Central memory CD8-positive, alpha-beta T cell (primary cell): ENCODE data around the gene RUFY1.
A peak's percentile ranks its signal among the peaks of the same experiment; 100 is the strongest.
"Not testable (repeated sequence)": the region's sequence is repeated elsewhere in the genome, so short reads cannot be mapped to it uniquely, and the experiment has no call there.

ENCODE experiments used
- ATAC-seq: fragments of 150-1000 bp; cut with Tn5 transposase; replicated peaks from 2 replicates; pipeline ENCODE4 v1.10.0; 2022; ENCODE audit warnings: mild to moderate bottlenecking, moderate FRiP score, moderate number of reproducible peaks; ENCODE audit not compliant: poor library complexity, severe bottlenecking; ENCODE audit errors: extremely low read depth
- DNase-seq, 2 donors: peaks; one replicate each; pipeline ENCODE4 v3.0.0; 2021; ENCODE audit warnings: low spot score in 2 of 2
- H3K27ac Mint-ChIP-seq: one replicate; pipeline ENCODE4 v1.8.0; 2022; ENCODE audit warnings: low read depth, mild to moderate bottlenecking, moderate library complexity, mixed read lengths
- H3K27me3 Mint-ChIP-seq: one replicate; pipeline ENCODE4 v1.8.0; 2022; ENCODE audit warnings: mixed read lengths
- H3K36me3 Mint-ChIP-seq: one replicate; pipeline ENCODE4 v1.8.0; 2022; ENCODE audit warnings: mild to moderate bottlenecking, moderate library complexity, mixed read lengths; ENCODE audit not compliant: insufficient read depth
- H3K4me1 Mint-ChIP-seq: one replicate; pipeline ENCODE4 v1.8.0; 2022; ENCODE audit warnings: mixed read lengths
- H3K4me3 Mint-ChIP-seq: one replicate; pipeline ENCODE4 v1.8.0; 2022; ENCODE audit warnings: mild to moderate bottlenecking, moderate library complexity, mixed read lengths
- H3K9me3 Mint-ChIP-seq: one replicate; pipeline ENCODE4 v1.8.0; 2022; ENCODE audit warnings: mixed read lengths

Gene RUFY1

DNA sequence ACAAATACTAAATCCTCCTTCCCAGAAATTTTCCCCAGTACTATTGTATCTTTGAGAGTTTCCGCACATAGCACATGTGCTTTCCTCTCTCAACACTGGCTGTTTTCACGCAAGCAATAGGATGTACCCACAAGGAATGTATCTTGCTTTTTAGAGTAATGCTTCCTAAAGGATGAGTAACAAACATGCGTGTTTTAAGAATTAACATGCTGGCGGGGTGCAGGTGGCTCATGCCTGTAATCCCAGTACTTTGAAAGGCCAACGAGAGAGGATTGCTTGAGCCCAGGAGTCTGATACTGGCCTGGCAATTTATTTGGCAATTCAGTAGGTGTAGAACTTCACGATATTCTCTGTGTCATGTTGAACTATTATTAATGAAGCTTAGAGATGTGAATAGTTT is 4.6 kb downstream of the RUFY1 start:
- H3K4me3 Mint-ChIP-seq, result no peak overlapping the region
- H3K27ac Mint-ChIP-seq, result no peak overlapping the region
- DNase-seq (no peak), ATAC-seq (no peak)
- H3K36me3 Mint-ChIP-seq, result peaks cover 19% of the 10 kb centered on the region
- no peaks in the 10 kb centered on the region for H3K27me3 Mint-ChIP-seq
- H3K4me1 Mint-ChIP-seq, result peaks cover 26% of the 10 kb centered on the region
- no peaks in the 10 kb centered on the region for H3K9me3 Mint-ChIP-seq

DNA sequence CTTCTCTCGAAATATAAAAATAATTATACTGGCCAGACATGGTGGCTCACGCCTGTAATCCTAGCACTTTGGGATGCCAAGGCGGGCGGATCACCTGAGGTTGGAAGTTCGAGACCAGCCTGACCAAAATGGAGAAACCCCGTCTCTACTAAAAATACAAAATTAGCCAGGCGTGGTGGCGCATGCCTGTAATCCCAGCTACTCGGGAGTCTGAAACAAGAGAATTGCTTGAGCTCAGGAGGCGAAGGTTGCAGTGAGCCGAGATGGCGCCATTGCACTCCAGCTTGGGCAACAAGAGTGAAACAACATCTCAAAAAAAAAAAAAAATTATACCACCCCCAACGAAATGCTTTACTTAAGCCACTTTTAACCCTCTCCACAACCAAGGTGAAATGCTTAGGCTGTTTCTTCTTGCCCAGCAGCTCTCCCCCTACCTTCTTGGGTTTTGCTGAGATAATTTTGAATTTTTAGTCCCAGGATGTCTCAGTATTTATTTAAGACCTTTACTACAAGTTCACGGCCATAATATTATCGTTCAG is 8.0 kb downstream of the RUFY1 start:
- peaks cover 31% of the 10 kb centered on the region for H3K36me3 Mint-ChIP-seq
- H3K27me3 Mint-ChIP-seq, H3K27ac Mint-ChIP-seq, H3K9me3 Mint-ChIP-seq, ATAC-seq, DNase-seq: not testable (repeated sequence)
- H3K4me3 Mint-ChIP-seq, result peak overlapping the region; percentile 86
- peaks cover 21% of the 10 kb centered on the region for H3K4me1 Mint-ChIP-seq

DNA sequence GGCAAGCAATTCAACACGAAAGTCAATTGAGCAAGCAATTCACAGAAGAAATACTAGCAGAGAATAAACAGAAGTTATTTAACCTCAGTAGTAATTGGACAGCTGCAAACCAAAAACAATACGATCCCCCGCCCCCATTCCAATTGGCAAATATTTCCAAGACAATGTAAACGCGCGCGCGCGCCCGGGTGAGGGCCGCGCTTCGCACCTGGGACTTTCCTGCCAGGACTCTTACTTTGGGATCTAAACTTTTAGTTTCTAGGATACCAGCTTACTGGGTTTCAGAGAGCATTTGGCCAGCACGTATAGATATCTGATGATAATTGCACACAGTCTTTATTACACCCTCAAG is 8.6 kb downstream of the RUFY1 start:
- Mint-ChIP-seq H3K4me3 (peak overlapping the region; percentile 86), H3K36me3 (peaks cover 33% of the 10 kb centered on the region), H3K27me3 (no peaks in the 10 kb centered on the region), H3K27ac (peak overlapping the region; percentile 91), H3K4me1 (peaks cover 16% of the 10 kb centered on the region), H3K9me3 (no peaks in the 10 kb centered on the region)
- DNase-seq (no peak), ATAC-seq (no peak)

DNA sequence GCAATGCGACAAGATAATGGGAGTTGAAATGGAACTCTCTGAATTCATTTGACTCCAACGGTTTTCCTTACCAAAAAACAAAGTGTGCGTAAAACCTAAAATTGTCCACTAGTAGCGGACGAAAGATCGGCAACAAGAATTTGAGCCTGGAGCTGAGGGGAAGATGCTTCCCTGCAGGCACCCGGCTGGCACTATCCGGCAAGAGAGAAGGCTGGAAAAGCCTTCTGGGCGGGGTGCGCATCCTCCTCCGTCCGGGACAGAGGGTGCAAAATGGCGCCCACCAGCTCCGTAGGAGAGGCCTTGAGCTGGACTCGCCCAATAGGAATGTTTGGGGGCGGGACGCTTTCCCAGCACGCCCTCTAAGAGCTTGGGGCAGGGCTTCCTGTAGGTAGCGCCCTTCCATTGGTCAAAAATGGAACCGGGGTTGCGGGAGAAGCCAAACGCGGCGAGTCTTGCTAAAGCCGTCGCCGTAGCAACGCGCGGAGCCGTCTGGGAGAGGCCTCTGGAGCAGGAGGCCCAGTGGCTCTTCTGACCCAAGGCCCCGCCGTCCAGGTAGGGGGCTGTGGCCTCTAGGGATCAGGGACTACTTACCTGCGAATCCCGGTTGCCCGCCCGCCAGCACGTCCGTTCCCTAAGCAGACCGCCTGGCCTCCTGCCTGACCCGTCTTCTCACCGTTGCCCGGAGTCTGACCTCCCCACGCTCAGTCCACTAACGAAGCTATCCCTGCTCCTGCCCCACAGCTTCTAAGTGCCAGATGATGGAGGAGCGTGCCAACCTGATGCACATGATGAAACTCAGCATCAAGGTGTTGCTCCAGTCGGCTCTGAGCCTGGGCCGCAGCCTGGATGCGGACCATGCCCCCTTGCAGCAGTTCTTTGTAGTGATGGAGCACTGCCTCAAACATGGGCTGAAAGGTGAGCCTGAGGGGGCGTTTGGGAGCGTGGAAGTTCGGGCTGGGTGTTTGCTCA is 9.2 kb downstream of the RUFY1 start:
- Mint-ChIP-seq H3K36me3 (peaks cover 35% of the 10 kb centered on the region), H3K27ac (peak overlapping the region; percentile 91), H3K27me3 (no peaks in the 10 kb centered on the region), H3K4me3 (peak overlapping the region; percentile 86), H3K4me1 (peaks cover 13% of the 10 kb centered on the region), H3K9me3 (no peaks in the 10 kb centered on the region)
- ATAC-seq (peak; percentile 100), DNase-seq (peak; percentile 69 to 91)

DNA sequence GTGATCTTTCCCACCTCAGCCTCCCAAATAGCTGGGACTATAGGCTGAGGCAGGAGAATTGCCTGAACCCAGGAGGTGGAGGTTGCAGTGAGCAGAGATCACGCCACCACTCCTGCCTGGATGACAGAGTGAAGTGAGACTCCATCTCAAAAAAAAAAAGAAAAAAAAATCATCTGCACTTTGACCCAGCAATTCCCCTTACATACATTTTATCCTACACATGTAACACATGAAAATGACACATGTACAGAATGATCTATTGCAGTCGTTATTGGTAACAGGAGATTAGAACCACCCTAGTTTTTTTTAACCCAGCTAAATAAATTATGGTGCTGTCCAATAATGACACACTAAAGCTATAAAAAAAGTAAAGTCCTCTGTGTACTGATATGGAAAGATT is 14.2 kb downstream of the RUFY1 start:
- no peak for DNase-seq
- Mint-ChIP-seq H3K36me3 (peaks cover 53% of the 10 kb centered on the region), H3K4me3 (no peak overlapping the region), H3K9me3 (no peaks in the 10 kb centered on the region), H3K4me1 (peaks cover 5% of the 10 kb centered on the region), H3K27ac (no peak overlapping the region), H3K27me3 (no peaks in the 10 kb centered on the region)
- no peak for ATAC-seq

DNA sequence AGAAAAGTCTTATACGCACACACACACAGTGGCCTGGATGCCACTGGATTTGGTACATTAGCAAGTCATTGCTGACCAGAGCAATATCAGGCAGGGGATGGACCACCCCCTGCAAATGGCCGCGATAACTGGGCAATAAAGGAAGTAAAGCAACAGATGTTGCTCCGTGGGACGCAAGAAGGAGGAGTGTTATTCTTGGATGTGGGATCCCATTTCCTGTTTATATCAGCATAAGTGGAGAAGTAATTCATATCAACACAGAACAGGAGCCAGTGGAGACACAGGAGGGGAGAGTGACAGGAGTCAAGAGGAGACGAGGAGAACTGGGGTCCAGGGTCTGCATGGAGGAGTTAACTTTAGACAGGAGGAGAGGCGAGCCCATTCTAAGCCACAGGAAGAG is 18.4 kb downstream of the RUFY1 start:
- peaks cover 51% of the 10 kb centered on the region for H3K36me3 Mint-ChIP-seq
- H3K27ac Mint-ChIP-seq, result no peak overlapping the region
- no peaks in the 10 kb centered on the region for H3K27me3 Mint-ChIP-seq
- no peak overlapping the region for H3K4me3 Mint-ChIP-seq
- DNase-seq (no peak), ATAC-seq (no peak)
- no peaks in the 10 kb centered on the region for H3K9me3 Mint-ChIP-seq
- no peaks in the 10 kb centered on the region for H3K4me1 Mint-ChIP-seq

DNA sequence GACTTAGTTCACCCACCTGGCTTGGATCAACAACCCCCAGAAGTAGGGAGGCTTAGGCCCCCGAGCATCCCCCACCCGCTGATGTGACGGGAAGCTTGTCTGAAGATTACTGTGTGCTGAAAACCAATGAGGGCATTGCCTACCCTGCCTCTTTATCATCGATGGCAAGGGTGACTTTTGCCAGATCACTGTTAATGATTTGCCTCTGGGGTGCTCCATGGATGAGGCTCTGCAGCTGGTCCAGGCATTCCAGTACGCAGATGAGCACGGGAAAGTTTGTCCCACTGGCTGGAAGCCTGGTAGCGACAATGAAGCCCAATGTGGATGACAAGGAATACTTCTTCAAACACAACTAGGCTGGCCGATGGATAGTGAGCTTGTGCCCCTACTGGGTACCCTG is 22.0 kb downstream of the RUFY1 start:
- DNase-seq, result no peak
- H3K4me1 Mint-ChIP-seq, result no peaks in the 10 kb centered on the region
- H3K27me3 Mint-ChIP-seq, result no peaks in the 10 kb centered on the region
- no peak overlapping the region for H3K4me3 Mint-ChIP-seq
- no peak for ATAC-seq
- H3K36me3 Mint-ChIP-seq, result peaks cover 42% of the 10 kb centered on the region
- H3K27ac Mint-ChIP-seq, result no peak overlapping the region
- H3K9me3 Mint-ChIP-seq, result no peaks in the 10 kb centered on the region

DNA sequence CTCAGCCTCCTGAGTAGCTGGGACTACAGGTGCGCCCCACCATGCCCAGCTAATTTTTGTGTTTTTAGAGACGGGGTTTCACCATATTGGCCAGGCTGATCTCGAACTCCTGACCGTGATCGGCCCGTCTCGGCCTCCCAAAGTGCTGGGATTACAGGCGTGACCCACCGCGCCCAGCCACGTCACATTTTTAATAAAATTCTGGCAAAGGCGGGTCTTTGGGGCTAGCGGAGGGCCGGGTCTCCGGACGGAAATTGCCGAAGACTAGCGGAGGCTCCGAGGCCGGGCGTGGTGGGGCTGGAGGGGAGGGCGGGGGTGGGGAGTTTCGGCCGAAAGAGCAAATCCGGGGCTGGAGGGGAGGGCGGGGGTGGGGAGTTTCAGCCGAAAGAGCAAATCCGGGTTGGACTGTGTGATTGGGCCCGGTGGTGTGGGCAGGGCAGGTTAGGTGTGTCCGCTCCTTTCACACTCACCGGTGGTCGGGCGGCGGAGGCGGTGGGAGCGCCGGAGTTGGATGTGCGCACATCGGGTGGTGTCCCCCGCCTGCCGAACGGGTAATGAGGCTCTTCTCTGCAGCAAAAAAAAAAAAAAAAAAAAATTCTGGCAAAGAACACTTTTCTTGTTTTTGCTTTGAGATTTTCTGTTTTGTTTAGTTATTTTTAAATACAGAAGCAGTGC is 27.1 kb downstream of the RUFY1 start:
- no peak for DNase-seq
- Mint-ChIP-seq H3K27ac (no peak overlapping the region), H3K36me3 (peaks cover 26% of the 10 kb centered on the region), H3K4me1 (no peaks in the 10 kb centered on the region), H3K9me3 (no peaks in the 10 kb centered on the region), H3K4me3 (no peak overlapping the region), H3K27me3 (no peaks in the 10 kb centered on the region)
- no peak for ATAC-seq

DNA sequence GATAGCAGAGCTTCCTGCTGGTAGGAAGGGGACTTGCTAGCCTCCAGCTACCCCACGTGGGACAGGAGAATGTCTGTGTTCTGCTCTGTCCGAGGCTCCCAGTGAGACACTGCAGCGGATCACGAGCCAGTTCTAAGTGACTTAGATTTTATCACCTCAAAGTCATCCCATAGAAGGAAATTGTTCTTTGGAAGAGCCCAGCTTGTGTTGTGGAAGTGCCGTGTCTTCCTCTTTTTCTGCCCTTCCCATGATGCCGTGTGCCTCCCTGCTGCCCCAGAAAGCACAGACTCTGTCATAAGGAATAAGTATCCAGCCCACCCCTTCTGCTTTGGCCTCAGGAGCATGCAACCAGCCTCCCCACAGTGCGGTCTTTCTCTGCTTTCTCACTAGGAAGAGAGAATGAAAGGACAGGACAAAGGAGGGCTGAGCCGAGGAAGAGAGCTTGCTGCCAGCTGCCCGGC is 35.6 kb downstream of the RUFY1 start:
- no peaks in the 10 kb centered on the region for H3K4me1 Mint-ChIP-seq
- DNase-seq (no peak), ATAC-seq (no peak)
- H3K4me3 Mint-ChIP-seq, result no peak overlapping the region
- H3K36me3 Mint-ChIP-seq, result peaks cover 46% of the 10 kb centered on the region
- H3K27me3 Mint-ChIP-seq, result no peaks in the 10 kb centered on the region
- H3K9me3 Mint-ChIP-seq, result no peaks in the 10 kb centered on the region
- H3K27ac Mint-ChIP-seq, result peak overlapping the region; percentile 41

DNA sequence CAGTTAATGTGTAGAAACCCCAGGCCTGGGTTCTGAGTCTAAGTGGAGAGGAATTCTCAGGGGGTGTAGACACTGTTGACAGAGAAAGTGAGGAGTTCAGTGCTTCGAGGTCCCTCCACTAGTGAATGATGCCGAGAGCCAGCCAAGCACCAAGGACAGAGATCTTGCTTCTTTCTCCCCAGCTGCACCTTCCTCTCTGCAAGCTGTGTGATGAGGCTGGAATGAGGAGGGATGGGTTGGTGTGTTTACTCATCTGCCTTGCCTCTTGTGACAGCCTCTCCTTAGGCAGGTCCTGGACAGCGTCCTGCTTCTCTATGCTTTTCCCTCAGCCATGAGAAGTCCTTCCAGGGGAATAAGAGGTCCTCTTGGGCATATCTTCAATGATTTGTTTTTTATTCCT is 37.8 kb downstream of the RUFY1 start:
- H3K9me3 Mint-ChIP-seq, result no peaks in the 10 kb centered on the region
- no peak overlapping the region for H3K4me3 Mint-ChIP-seq
- H3K4me1 Mint-ChIP-seq, result no peaks in the 10 kb centered on the region
- DNase-seq (no peak), ATAC-seq (no peak)
- H3K36me3 Mint-ChIP-seq, result peaks cover 62% of the 10 kb centered on the region
- no peak overlapping the region for H3K27ac Mint-ChIP-seq
- H3K27me3 Mint-ChIP-seq, result no peaks in the 10 kb centered on the region

DNA sequence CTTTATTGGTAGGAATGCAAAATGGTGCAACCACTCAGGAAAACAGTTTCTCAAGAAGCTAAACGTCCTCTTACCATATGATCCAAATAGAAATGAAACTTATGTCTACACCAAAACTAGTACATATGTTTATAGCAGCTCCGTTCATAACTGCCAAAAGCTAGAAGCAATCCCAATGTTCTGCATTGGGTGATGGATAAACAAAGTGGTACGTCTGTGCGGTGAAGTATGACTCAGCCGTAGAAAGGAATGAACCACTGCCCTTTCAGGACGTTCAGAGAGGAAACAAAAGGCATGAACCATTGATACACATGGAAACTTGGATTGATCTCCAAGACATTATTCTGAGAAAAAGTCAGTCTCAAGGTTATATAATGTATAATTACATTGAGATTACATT is 45.6 kb downstream of the RUFY1 start:
- Mint-ChIP-seq H3K9me3 (no peaks in the 10 kb centered on the region), H3K27ac (no peak overlapping the region), H3K36me3 (peaks cover 61% of the 10 kb centered on the region), H3K4me1 (no peaks in the 10 kb centered on the region), H3K27me3 (no peaks in the 10 kb centered on the region), H3K4me3 (no peak overlapping the region)
- DNase-seq (no peak), ATAC-seq (no peak)

DNA sequence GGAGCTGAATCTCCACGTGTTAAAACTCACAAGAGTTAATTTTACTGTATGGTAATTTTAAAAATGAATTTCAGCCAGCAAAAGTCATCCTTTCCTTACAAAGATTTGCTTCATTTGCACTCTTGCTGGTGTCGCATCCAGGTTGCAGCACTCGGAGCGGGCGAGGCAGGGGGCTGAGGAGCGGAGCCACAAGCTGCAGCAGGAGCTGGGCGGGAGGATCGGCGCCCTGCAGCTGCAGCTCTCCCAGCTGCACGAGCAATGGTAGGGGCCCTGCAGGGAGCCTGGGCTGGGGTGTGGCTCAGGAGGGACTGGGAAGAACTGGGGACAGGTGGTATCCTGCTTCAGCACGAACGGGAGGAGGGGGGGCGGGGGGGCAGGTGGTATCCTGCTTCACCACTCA is 46.1 kb downstream of the RUFY1 start:
- no peak for ATAC-seq

DNA sequence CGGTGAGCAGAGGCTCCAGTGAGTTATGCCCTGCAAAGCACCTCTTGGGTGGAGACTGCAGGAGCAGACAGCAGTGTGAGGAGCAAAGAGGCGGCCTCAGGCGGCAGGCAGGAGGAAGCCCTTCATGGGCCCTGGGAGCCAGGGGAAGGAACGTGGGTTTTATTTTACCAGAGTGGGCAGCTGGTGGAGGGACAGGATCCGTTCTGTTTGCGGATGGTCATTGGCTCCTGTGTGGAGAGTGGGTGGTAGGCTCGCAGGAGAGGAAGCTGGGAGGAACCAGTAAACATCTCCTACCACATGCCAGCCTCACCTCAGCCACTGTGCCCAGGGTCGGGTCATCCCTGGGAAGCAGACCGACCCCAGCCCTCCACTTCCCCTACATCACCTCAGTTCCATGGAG is 48.7 kb downstream of the RUFY1 start:
- Mint-ChIP-seq H3K36me3 (peaks cover 43% of the 10 kb centered on the region), H3K27me3 (no peaks in the 10 kb centered on the region), H3K4me1 (no peaks in the 10 kb centered on the region), H3K4me3 (no peak overlapping the region), H3K9me3 (no peaks in the 10 kb centered on the region), H3K27ac (no peak overlapping the region)
- ATAC-seq (no peak), DNase-seq (no peak)

More for the DNA sequence above, 46.1 kb downstream of the RUFY1 start:
- DNase-seq, result no peak
- H3K9me3 Mint-ChIP-seq, result no peaks in the 10 kb centered on the region
- H3K4me3 Mint-ChIP-seq, result no peak overlapping the region
- no peaks in the 10 kb centered on the region for H3K4me1 Mint-ChIP-seq
- peaks cover 58% of the 10 kb centered on the region for H3K36me3 Mint-ChIP-seq
- no peaks in the 10 kb centered on the region for H3K27me3 Mint-ChIP-seq
- H3K27ac Mint-ChIP-seq, result no peak overlapping the region
